ENCODE results near the gene RALGAPB.
"Not testable (repeated sequence)": the region's sequence is repeated elsewhere in the genome, so short reads cannot be mapped to it uniquely, and the experiment has no call there.

Gene RALGAPB

DNA sequence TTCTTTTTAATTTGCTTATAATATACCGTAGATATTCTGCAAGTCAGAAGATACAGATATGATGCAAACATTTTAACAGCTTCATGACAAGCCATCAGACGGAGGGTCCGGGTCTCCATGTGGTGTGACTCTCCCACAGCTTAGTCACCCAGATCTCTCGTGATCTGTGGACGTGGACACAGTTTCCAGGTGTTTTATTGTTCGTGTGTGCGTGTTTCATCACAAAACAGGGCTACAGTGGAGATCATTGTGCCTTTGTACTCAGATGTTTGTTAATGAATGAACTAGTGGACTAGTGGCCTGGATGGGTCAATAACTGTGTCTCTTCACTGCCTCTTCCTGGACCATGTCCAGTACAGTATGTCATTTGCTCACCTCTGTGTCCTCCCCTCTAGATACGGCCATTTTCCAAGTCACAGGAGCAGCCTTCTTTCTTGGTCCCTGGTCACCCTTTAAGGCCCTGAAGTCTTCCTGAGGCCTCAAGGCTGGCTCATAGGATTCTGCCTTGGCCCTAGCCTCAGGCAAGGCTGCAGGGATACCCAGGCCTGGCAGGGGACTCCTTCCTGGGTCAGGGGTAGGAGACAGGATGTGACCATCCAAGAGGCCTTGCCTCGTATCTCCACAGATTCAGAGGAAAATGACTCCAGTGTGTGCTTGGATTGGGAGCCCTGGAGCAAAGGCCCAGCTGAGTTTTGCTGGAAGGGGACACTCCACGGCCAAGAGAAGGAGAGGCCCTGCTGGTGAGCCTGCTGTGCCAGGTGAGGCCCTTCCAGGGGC, 112.9 kb downstream of the RALGAPB start:
- DNase-seq (ENCODE audit: low spot score): no peak

DNA sequence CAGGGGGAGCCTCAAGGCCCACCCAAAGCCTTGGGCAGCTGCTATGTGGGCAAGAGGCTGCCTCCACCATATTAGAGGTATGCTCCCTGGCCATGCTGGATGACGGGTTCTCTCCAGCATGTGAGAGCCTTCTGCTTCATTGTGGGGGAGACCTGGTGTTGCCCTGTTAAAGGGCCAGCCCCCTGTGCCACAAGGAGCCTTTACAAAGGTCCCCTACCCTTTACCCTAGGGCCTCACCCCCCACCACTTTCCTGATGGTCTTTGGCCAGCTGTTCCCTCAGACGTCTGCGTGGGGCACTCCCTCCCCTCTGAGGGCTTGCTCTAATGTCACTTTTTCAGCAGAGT, 113.5 kb downstream of the RALGAPB start:
- no peak for DNase-seq (ENCODE audit: low spot score)

DNA sequence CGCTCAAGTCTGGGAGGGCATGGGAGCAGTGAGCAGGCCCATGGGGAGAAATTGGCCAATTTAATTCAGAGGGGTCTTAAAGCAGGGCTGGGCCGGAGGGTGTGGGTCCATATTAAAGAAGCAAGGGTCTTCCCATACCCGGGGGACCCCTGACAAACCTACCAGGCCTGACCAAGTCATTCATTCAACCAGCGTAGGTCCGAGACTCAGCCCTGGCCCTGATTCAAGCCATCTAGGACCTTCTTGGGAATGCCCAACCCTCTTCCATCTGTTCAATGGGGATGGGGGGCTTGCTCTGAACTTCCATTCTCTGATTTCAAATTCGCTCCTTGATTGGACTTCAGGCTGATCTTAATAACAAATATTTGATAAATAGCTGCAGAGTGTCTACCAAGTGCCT, 115.7 kb downstream of the RALGAPB start:
- no peak for DNase-seq (ENCODE audit: low spot score)

DNA sequence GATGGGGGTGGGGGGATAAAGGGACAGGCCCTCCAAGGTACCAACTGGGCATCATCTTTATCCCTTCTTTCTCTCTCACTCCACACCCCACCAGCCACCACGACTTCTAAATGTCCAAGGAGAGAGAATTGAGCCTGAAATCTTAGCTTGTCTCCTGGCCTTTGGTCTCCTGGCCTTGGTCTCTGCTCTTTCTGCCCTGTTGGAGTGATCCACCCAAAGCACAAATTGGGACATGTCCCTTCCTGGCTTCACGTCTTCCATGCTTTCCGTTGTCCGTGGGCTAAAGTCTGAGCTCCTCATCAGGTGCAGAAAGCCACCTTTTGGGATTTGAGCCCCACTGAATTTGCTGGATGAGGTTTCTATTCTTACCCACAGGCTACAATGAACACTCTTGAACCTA, 116.7 kb downstream of the RALGAPB start:
- DNase-seq (ENCODE audit: low spot score): no peak

DNA sequence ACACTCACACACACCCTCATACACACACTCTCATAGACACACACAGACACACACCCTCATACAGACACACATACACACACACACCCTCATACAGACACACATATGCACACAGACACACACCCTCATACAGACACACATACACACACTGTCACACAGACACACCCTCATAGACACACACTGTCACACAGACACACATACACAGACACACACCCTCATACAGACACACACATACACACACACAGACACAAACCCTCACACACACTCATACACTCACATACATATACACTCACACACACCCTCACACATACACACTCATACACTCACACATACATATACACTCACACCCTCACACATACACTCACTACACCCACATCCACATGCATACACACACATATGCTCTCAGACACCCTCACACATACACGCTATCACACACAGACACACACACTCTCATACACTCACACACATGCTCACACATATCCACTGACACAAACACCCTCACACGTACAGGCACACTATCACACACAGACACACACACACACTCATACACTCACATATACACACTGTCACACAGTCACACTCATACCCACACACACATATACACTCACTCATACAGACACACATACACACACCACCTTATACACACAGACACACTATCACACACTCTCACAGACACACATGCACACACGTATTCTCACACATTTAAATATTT, 117.5 kb downstream of the RALGAPB start:
- no peak for DNase-seq (ENCODE audit: low spot score)

DNA sequence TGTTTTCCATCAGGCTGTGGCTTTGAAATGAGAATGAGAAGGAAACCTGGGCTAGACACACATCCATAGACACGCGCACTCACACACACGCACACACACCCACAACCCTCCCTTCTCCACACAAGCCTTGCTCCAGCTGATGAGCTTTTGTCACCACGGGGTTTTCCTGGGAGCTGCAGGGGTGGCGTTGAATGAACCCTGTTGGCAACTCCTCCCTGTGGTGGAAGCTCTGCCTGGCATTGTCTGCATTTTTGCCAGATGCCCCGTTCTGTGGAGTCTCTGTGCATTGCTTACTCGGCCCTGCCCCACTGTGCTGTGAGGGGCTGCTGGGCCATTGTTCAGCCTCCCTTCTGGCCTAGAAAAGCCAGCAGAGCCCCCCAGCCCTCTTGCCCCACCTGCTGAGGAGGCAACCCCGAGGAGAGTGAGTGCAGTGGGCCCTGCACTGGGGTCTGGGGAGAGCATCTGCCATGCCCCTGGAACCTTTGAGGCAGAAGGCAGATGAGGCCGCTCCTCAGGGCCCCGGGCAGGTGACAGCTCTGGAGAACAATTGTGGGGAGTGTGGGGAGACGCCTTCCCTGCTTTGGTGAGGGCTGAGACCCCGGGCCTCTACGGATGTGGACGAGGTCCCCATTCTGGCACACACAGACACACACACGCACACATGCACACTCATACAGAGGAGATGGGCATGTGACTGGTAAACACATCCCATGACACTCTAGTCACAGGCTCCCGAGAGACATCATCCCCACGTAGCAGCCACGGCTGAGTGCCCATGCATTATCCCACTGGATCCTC, 118.2 kb downstream of the RALGAPB start:
- no peak for DNase-seq (ENCODE audit: low spot score)

DNA sequence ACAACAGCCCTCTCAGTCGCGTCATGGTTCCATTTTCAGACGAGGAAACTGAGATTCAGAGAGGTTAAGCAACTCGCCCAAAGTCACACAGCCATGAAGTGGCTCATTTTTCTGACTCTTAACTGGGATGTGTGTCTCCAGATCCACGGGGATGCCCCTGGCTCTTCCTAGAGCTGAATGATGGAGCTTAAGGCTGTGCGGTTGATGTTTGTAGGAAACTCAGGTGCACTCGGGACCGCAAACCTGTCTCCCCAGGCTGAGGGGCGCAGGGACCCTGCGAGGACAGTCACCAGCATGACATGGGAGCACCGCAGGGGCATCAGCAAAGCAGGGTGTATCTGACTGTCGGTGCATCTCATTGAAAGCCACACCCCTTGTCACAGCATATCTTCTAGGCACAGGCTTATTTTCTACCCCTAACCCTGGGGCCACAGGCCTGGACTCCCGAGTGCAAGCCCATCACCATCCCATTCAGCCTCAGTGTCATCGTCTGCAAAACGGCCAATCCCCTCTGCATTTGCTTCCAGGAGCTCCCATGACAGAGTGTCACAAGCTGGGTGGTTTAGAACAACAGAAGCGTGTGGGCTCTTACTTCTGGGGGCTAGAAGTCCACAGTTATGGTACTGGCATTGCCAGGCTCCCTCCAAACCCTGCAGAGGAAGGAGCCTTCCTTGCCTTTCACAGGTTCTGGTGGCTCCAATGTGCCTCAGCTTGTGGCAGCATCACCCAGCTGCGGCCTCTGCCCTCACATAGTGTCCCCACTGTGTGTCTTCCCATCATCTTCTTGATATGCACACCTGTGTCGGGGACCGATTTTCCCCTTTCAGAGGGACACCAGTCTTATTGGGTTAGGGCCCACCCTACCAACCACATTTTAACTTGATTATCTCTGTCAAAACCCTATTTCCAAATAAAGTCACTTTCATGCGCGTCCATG, 119.1 kb downstream of the RALGAPB start:
- no peak for DNase-seq (ENCODE audit: low spot score)

DNA sequence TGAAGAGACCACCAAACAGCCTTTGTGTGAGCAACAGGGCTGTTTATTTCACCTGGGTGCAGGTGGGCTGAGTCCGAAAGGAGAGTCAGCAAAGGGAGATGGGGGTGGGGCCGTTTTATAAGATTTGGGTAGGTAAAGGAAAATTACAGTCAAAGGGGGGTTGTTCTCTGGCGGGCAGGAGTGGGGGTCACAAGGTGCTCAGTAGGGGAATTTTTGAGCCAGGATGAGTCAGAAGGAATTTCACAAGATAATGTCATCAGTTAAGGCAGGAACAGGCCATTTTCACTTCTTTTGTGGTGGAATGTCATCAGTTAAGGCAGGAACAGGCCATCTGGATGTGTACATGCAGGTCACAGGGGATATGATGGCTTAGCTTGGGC, 119.8 kb downstream of the RALGAPB start:
- DNase-seq (ENCODE audit: low spot score): not testable (repeated sequence)

DNA sequence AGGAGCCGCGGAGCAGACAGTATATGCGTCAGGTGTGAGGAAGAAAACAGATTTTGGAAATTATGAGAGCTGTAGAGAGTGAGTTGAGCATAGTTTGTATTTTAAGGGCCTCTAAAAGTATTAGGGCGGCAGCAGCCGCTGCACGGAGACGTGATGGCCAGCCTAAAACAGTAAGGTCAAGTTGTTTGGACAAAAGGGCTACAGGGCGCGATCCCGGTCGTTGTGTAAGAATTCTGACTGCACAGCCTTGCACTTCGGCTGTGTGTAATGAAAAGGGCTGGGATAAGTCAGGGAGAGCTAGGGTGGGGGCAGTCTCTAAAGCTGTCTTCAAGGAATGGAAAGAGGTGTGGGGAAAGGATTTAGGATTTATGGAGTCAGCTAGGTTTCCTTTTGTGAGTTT, 121.6 kb downstream of the RALGAPB start:
- not testable (repeated sequence) for DNase-seq (ENCODE audit: low spot score)

DNA sequence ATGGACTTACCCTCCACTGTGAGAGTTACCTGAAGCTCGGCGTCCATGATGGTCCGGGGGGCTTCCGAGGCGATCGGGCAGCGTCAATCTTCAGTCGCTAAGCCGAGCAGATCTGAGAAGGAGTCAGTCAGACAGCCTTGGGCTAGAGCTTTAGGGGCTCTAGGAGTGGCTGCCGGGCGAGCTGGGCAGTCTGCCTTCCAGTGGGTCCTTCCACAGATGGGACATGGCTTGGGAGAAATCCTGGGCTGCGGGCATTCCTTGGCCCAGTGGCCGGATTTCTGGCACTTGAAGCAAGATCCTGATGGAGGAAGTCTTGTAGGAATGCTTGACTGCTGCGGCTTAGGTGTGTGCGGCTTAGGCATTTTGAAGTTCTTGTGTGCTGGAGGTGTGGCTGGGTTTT, 123.2 kb downstream of the RALGAPB start:
- not testable (repeated sequence) for DNase-seq (ENCODE audit: low spot score)

DNA sequence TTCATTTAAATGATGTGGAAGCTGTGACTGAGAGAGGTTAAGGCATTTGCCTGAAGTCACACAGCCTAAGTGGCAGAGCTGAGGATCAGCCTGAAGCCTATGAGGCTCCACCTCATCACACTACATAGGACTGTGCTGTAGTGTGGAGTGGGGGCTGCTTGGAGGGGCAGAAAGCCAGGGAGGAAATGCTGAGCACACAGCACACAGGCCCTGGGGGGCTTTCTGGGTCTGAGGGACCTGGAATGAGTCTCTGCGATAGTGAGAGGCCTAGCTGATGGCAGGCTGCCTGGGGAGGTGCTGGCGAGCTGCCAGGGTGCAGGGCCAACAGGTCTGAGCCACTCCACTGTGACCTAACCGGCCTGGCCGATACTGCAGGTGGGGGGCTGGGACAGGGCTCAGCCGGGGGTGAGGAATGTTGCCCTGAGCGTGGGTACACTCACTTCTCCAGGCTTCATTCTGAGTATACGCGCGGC, 126.8 kb downstream of the RALGAPB start:
- no peak for DNase-seq (ENCODE audit: low spot score)

DNA sequence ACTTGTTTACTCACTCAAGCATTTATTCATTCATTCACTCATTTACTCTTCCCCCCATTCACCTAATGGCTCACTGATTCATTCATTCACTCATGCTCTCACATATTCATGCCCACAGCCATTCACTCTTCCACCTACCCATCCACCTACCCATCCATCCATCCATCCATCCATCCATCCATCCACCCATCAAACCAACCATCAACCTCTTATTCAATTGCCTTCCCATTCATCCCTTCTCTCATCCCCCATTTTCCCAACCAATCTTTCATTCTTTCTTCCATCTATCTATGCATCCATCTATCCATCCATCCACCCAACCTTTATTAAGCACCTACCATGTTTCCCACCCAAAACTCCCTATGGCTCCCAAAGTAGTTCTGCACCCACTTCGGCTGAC, 127.4 kb downstream of the RALGAPB start:
- DNase-seq (ENCODE audit: low spot score): no peak

DNA sequence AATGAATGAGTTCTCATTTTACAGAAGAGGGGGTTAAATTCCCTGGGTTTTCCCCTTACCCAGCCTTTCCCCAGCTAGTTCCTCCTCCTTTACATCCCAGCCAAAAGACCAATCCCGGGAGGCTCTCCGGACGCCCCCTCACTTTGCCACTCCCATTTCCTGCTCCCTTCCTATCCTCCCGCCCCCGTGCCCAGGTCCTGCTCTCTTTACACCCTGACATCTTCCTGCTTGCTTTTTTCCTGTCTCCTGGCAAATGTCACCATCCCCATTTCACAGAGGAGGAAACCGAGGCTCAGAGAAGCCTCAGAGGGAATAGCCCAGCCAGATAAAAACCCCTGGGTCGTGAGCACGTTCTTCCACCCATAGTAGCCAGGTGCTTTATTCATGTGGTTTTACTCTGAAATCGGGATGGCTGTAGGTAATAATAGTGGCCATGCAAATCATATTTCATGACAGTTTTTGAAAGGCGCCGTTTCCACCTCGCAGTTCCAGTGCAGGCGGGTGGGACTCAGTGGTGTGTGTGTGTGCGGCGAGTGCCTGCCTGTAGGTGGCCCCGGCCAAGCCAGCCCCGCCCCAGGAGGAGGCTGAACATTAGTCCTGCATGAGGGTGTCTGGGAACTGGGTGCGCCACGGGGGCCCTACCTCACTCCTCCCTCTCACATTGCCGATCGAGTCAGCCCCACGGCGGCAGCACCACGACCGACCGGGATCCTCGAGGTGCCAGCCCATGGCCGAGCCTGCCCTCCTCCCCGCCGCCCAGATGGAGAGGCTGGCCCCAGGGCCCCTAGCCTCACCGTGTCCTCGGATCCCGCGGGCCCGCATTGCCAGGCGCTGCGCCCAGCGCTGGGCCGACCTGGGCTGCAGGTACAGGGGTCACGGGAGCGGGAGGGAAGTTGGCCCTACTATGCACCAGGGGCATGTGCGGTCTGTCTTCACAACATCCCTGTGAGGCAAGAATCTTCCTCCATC, 128.9 kb downstream of the RALGAPB start, which contains the start of gene ARHGAP40:
Gene ARHGAP40, plus strand, starts transcription at position 594 of the 969 bp plus-strand sequence.
- no peak for DNase-seq (ENCODE audit: low spot score)

DNA sequence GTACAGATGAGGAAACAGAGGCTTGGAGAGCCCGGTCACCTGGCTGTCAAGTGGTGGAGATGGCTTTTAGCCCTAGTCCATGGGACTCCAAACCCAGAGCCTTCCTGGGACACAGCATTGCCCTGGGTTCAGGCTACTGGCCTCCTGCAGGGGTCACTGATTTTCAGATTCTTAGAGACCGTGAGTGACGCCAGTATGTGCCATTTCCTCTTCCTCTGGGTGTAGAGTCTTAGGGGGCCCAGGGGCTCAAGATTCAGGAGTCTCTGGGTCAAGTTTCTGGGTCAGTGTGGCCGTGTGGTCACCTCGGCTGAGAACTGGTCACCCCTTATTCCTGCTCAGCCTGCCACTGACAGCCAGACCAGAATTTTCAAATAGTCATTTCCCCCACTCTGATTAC, 129.5 kb downstream of the RALGAPB start:
- DNase-seq (ENCODE audit: low spot score): no peak

DNA sequence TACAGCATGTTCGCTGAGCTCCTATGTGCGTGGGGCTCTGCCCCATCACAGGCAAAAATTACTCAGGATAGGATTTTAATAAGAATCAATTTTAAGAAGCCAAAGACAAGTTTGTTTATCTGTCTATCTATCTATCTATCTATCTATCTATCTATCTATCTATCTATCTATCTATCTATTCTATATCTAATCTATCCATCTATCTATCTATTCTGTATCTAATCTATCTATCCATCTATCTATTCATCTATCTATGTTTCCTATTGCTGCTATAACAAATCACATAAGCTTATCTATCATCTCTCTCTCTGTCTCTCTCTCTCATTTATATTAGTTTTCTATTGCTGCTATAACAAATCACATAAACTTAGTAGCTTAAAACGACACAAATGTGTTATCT, 130.6 kb downstream of the RALGAPB start:
- no peak for DNase-seq (ENCODE audit: low spot score)

DNA sequence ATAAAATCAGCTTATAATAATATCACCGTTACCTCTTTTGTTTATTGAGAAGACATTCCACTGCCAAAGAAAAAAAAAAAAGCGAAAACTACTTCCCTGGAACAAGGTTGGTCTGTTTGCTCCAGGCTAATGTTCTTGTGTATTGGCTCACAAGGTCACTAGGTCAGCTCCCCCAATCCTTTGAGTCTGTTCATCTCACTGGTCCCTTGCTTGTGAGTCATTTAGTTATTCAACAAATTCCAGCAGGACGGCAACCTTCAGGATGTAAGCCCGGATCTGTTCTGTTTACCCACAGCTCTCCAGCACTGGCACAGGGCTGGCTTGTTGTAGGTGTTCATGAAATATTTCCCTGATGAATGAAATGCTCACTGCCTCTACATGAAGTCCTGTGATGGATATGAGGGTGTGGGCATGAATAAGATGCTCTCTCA, 132.2 kb downstream of the RALGAPB start:
- no peak for DNase-seq (ENCODE audit: low spot score)

DNA sequence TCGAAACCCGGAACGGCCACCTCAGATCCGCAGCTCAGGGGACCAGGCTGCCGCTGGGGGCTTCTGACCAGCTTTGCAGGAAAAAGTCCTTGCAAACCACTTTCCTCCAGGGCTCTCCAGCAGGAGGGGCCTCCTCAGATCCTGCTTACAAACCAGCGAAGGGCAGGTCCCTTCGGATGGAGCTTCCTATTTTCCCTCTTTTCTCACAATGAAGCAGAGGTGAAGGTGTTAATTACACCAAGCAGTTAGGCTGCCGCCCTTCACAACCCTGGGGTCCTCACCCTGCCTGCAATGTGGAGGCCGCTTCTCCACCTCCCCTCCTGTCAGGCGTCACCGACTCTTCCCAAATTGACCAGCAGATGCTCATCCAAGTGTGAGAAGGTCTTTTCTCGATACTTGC, 134.7 kb downstream of the RALGAPB start:
- DNase-seq (ENCODE audit: low spot score): no peak

DNA sequence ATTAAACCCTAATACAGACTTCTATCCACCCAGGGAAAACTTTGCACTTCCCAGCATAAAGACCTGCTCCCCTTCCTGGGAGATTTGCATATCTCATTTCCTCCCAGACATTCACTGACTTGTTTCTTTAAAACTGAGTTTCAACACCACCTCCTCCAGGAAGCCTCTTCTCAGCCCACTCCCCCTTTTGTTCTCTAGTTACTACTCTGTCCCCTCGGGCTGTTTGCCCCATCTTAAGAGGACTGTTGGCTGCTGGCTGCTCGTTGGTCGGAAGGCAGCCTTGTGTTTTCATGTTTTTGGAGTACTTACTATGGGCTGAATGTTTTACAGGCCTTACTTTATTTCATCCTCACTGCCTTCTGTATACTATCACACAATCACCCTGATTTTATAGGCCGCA, 135.5 kb downstream of the RALGAPB start:
- DNase-seq (ENCODE audit: low spot score): no peak

DNA sequence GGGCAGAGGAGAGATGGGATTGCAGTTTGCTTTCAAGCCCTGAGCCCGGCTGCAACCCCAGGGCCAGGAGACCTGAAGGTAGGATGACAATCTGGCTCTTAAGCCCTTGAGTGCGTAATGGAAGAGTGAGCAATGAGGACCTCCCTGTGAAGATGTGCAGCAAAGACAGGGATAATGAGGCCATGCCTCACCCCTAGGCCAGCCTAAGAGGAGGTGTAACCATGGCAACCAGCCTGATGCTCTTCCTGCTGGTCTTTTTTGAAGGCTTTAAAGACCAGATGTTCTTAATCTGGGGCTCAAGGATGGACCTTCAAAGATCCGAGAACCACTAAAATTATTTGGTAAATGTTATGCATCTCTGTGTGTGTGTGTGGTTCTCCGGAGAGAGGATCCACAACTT, 137.2 kb downstream of the RALGAPB start:
- no peak for DNase-seq (ENCODE audit: low spot score)

DNA sequence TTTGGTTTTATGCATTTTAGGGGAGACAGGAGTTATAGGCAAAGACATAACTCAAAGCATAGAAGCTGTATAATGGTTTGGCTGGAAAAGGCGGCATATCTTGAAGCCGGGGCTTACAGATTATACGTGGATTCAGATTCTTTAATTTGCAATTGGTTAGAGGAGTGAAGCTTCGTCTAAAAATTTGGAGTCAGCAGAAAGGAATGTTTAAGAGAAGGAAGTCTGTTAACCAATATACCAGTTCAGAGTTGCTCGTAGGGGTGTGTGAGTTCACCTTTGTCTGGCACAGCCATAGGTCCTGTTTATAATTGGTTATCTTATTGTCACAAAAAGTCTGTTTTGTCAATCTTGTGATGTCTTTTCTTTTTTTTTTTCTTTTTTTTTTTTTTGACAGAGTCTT, 137.9 kb downstream of the RALGAPB start:
- DNase-seq (ENCODE audit: low spot score): no peak
